Astrocyte (in vitro differentiated cells and primary cell): ENCODE data around the gene MEPCE. TPM values are rescaled to one million over a fixed set of nuclear protein-coding genes. Genes with fewer than 3 reads are reported as not detected.

ENCODE experiments used
- DNase-seq: peaks from one replicate; pipeline ENCODE4 v3.0.0-alpha.2; 2010; ENCODE audit warnings: low read depth
- FAIRE-seq: peaks from 2 replicates; lab custom pipeline; 2011; peaks lifted over from hg19 to GRCh38; lab: Jason Lieb, UNC
- H2AFZ ChIP-seq: 2 replicates; pipeline ENCODE4 v1.6.0; 2012; ENCODE audit warnings: low read depth, low read length, inconsistent platforms
- H3K27ac ChIP-seq: 2 replicates; pipeline ENCODE4 v1.5.1; 2011; ENCODE audit warnings: low read depth, low read length, inconsistent platforms
- H3K27me3 ChIP-seq: 2 replicates; pipeline ENCODE4 v1.6.0; 2011; ENCODE audit warnings: low read length, inconsistent platforms; ENCODE audit not compliant: insufficient read depth
- H3K36me3 ChIP-seq: 2 replicates; pipeline ENCODE4 v1.5.1; 2011; ENCODE audit warnings: low read length, inconsistent platforms; ENCODE audit not compliant: insufficient read depth
- H3K4me1 ChIP-seq: 2 replicates; pipeline ENCODE4 v1.5.1; 2011; ENCODE audit warnings: low read length, inconsistent platforms; ENCODE audit not compliant: insufficient read depth
- H3K4me2 ChIP-seq: 2 replicates; pipeline ENCODE4 v1.6.0; 2012; ENCODE audit warnings: low read length, inconsistent platforms
- H3K4me3 ChIP-seq: 2 replicates; pipeline ENCODE4 v1.5.1; 2011; ENCODE audit warnings: low read depth, mild to moderate bottlenecking, low read length, inconsistent platforms; ENCODE audit not compliant: insufficient read depth
- H3K79me2 ChIP-seq: 2 replicates; pipeline ENCODE4 v1.6.0; 2012; ENCODE audit warnings: mild to moderate bottlenecking, low read length, inconsistent platforms; ENCODE audit not compliant: insufficient read depth
- H3K9ac ChIP-seq: 2 replicates; pipeline ENCODE4 v1.6.0; 2012; ENCODE audit warnings: mild to moderate bottlenecking, low read length, inconsistent platforms
- H3K9me3 ChIP-seq: 2 replicates; pipeline ENCODE4 v1.5.1; 2012; ENCODE audit warnings: low read depth, mild to moderate bottlenecking, low read length, inconsistent platforms; ENCODE audit not compliant: insufficient read depth
- H4K20me1 ChIP-seq: 2 replicates; pipeline ENCODE4 v1.6.0; 2012; ENCODE audit warnings: low read length, inconsistent platforms; ENCODE audit not compliant: insufficient read depth
- H3K27ac Mint-ChIP-seq: one replicate; pipeline ENCODE4 v1.8.0; 2021; ENCODE audit warnings: mild to moderate bottlenecking, mixed read lengths; ENCODE audit not compliant: unreplicated experiment
- H3K27me3 Mint-ChIP-seq: one replicate; pipeline ENCODE4 v1.8.0; 2021; ENCODE audit warnings: low read depth, mixed read lengths; ENCODE audit not compliant: unreplicated experiment
- H3K36me3 Mint-ChIP-seq: one replicate; pipeline ENCODE4 v1.8.0; 2021; ENCODE audit warnings: low read depth, mixed read lengths; ENCODE audit not compliant: unreplicated experiment
- H3K4me1 Mint-ChIP-seq: one replicate; pipeline ENCODE4 v1.8.0; 2021; ENCODE audit warnings: low read depth, mixed read lengths; ENCODE audit not compliant: unreplicated experiment
- H3K4me3 Mint-ChIP-seq: one replicate; pipeline ENCODE4 v1.8.0; 2021; ENCODE audit warnings: mild to moderate bottlenecking, moderate library complexity, mixed read lengths; ENCODE audit not compliant: unreplicated experiment
- H3K9me3 Mint-ChIP-seq: one replicate; pipeline ENCODE4 v1.8.0; 2021; ENCODE audit warnings: mild to moderate bottlenecking, mixed read lengths; ENCODE audit not compliant: unreplicated experiment
- CTCF ChIP-seq: IDR thresholded peaks from 2 replicates; pipeline ENCODE4 v1.5.1; 2011; ENCODE audit warnings: low read depth, mild to moderate bottlenecking, inconsistent platforms, low read length, moderate library complexity; ENCODE audit not compliant: insufficient read depth
- EZH2 ChIP-seq: IDR thresholded peaks from 2 replicates; pipeline ENCODE4 v1.6.1; 2012; ENCODE audit warnings: mild to moderate bottlenecking, low read length, inconsistent platforms; ENCODE audit not compliant: insufficient read depth
- total RNA-seq: library from RNA; stranded (reverse); gene quantifications from 2 replicates; pipeline ENCODE4 v1.2.1, GENCODE V29; 2021

MEPCE gene
- total RNA-seq, 1 donor from 2014 or later: 20.2 TPM

- TF ChIP-seq CTCF (no peak), EZH2 (no peak)
- H3K4me1 Mint-ChIP-seq: no peaks in the 10 kb centered on the region
- H3K27ac Mint-ChIP-seq: no peak overlapping the region
- no peak for DNase-seq
- H3K27me3 Mint-ChIP-seq: peaks cover 42% of the 10 kb centered on the region
- no peak overlapping the region for H3K9ac ChIP-seq
- H3K36me3 Mint-ChIP-seq: no peaks in the 10 kb centered on the region
- no peak overlapping the region for H3K4me3 ChIP-seq
- no peaks in the 10 kb centered on the region for H3K9me3 ChIP-seq
- no peak overlapping the region for H3K4me3 Mint-ChIP-seq
- no peaks in the 10 kb centered on the region for H3K36me3 ChIP-seq
- no peak overlapping the region for H3K27ac ChIP-seq
- H3K4me1 ChIP-seq: no peaks in the 10 kb centered on the region
- H2AFZ ChIP-seq: no peak overlapping the region
- FAIRE-seq: no peak
- H3K9me3 Mint-ChIP-seq: peaks cover 4% of the 10 kb centered on the region
- no peaks in the 10 kb centered on the region for H3K79me2 ChIP-seq
- H3K4me2 ChIP-seq: no peak overlapping the region
- H4K20me1 ChIP-seq: no peaks in the 10 kb centered on the region
- peaks cover 40% of the 10 kb centered on the region for H3K27me3 ChIP-seq
Measured at GRCh38 chr7:100397315-100398081, 32.1 kb upstream of the MEPCE start.

- TF ChIP-seq EZH2 (no peak), CTCF (no peak)
- Mint-ChIP-seq H3K9me3 (peaks cover 4% of the 10 kb centered on the region), H3K27ac (peak overlapping the region; percentile 75), H3K4me3 (no peak overlapping the region), H3K4me1 (no peaks in the 10 kb centered on the region), H3K36me3 (no peaks in the 10 kb centered on the region), H3K27me3 (peaks cover 42% of the 10 kb centered on the region)
- no peaks in the 10 kb centered on the region for H3K9me3 ChIP-seq
- DNase-seq (no peak), FAIRE-seq (no peak)
- H3K4me3 ChIP-seq: no peak overlapping the region
- no peak overlapping the region for H3K9ac ChIP-seq
- no peaks in the 10 kb centered on the region for H3K36me3 ChIP-seq
- no peak overlapping the region for H3K4me2 ChIP-seq
- H3K79me2 ChIP-seq: no peaks in the 10 kb centered on the region
- H3K27me3 ChIP-seq: peaks cover 35% of the 10 kb centered on the region
- no peaks in the 10 kb centered on the region for H3K4me1 ChIP-seq
- H4K20me1 ChIP-seq: no peaks in the 10 kb centered on the region
- H3K27ac ChIP-seq: no peak overlapping the region
- no peak overlapping the region for H2AFZ ChIP-seq
Measured at GRCh38 chr7:100398239-100398638, 31.4 kb upstream of the MEPCE start.

- Histone ChIP-seq H3K36me3 (no peaks in the 10 kb centered on the region), H3K4me2 (no peak overlapping the region), H3K9ac (no peak overlapping the region), H4K20me1 (no peaks in the 10 kb centered on the region), H3K79me2 (no peaks in the 10 kb centered on the region), H3K9me3 (no peaks in the 10 kb centered on the region), H2AFZ (no peak overlapping the region), H3K27me3 (peaks cover 31% of the 10 kb centered on the region), H3K27ac (no peak overlapping the region), H3K4me1 (no peaks in the 10 kb centered on the region), H3K4me3 (no peak overlapping the region)
- Mint-ChIP-seq H3K27ac (no peak overlapping the region), H3K27me3 (peaks cover 44% of the 10 kb centered on the region), H3K4me3 (no peak overlapping the region), H3K9me3 (peaks cover 4% of the 10 kb centered on the region), H3K4me1 (no peaks in the 10 kb centered on the region), H3K36me3 (no peaks in the 10 kb centered on the region)
- FAIRE-seq (no peak), DNase-seq (no peak)
- TF ChIP-seq CTCF: no peak
- no peak for TF ChIP-seq EZH2
Measured at GRCh38 chr7:100400041-100400440, 29.6 kb upstream of the MEPCE start.
